Endothelial cell of umbilical vein (primary cell): ENCODE data around the gene ABHD11. TPM values are rescaled to one million over a fixed set of nuclear protein-coding genes. Genes with fewer than 3 reads are reported as not detected.
A peak's percentile ranks its signal among the peaks of the same experiment; 100 is the strongest.

Experiments
- BruUV-seq: library from RNA; stranded (reverse); fragments of 400-500 nt; replicated peaks from 2 replicates; lab custom pipeline; 2021; lab: Mats Ljungman, UMichigan
- CTCF ChIA-PET: fragments of 300-600, 350-600 bp; sonication (Branson Sonifier 250); formaldehyde crosslinking; loops from one replicate; lab custom pipeline; 2021; ENCODE audit warnings: antibody characterized with exemption, inconsistent platforms; lab: Charles Lee
- POLR2A ChIA-PET: fragments of 300-600, 350-600 bp; sonication (Branson Sonifier 250); formaldehyde crosslinking; loops from one replicate; lab custom pipeline; 2021; ENCODE audit warnings: antibody characterized with exemption, inconsistent platforms; lab: Charles Lee
- DNase-seq: peaks from one replicate; pipeline ENCODE4 v3.0.0-alpha.2; 2011; ENCODE audit warnings: low read depth, low spot score
- FAIRE-seq: peaks from 2 replicates; lab custom pipeline; 2011; peaks lifted over from hg19 to GRCh38; lab: Jason Lieb, UNC
- H2AFZ ChIP-seq: 2 replicates; pipeline ENCODE4 v1.6.0; 2012; ENCODE audit warnings: low read depth, low read length, control low read depth, inconsistent platforms
- H3K27ac ChIP-seq: 2 replicates; pipeline ENCODE4 v1.5.1; 2011; ENCODE audit warnings: low read depth, mild to moderate bottlenecking, control low read depth, low read length, moderate library complexity; ENCODE audit not compliant: insufficient read depth
- H3K27me3 ChIP-seq, 2 experiments: 2 replicates each; pipeline versions ENCODE4 v1.6.0 to v1.6.1; 2011; ENCODE audit warnings: low read length in 2 of 2, mixed read lengths in 1 of 2; ENCODE audit not compliant: control insufficient read depth in 2 of 2, insufficient read depth in 2 of 2
- H3K36me3 ChIP-seq, 2 experiments: 2 replicates in 1 of 2; 3 replicates in 1 of 2; pipeline ENCODE4 v1.5.1; 2011; ENCODE audit warnings: low read length in 2 of 2, mild to moderate bottlenecking in 1 of 2, moderate library complexity in 1 of 2; ENCODE audit not compliant: control insufficient read depth in 2 of 2, insufficient read depth in 2 of 2; ENCODE audit errors: extremely low read depth in 1 of 2
- H3K4me1 ChIP-seq: 3 replicates; pipeline ENCODE4 v1.5.1; 2011; ENCODE audit warnings: mild to moderate bottlenecking, low read length; ENCODE audit not compliant: control insufficient read depth, insufficient read depth; ENCODE audit errors: extremely low read depth
- H3K4me2 ChIP-seq: 2 replicates; pipeline ENCODE4 v1.6.1; 2011; ENCODE audit warnings: low read length, control low read depth, mixed read lengths; ENCODE audit not compliant: insufficient read depth
- H3K4me3 ChIP-seq, 3 experiments: fragments of 200-600 bp in 1 of 3; sonication (generic), shearing (Covaris generic) in 1 of 3; replicated peaks in 1 of 3; 2 replicates each; pipeline ENCODE4 v1.5.1; 2011 to 2016; ENCODE audit warnings: control low read depth in 3 of 3, low read length in 3 of 3, mild to moderate bottlenecking in 2 of 3, inconsistent platforms in 1 of 3, low read depth in 1 of 3, moderate library complexity in 1 of 3; ENCODE audit not compliant: insufficient read depth in 1 of 3
- H3K79me2 ChIP-seq: 2 replicates; pipeline ENCODE4 v1.6.0; 2012; ENCODE audit warnings: low read length, inconsistent platforms; ENCODE audit not compliant: control insufficient read depth, insufficient read depth
- H3K9ac ChIP-seq: replicated peaks from 2 replicates; pipeline ENCODE3; 2011; ENCODE audit warnings: low read length, control low read depth; ENCODE audit not compliant: insufficient read depth; ENCODE audit errors: extremely low read depth
- H3K9me1 ChIP-seq: replicated peaks from 3 replicates; pipeline ENCODE4 v1.6.0; 2011; ENCODE audit warnings: mild to moderate bottlenecking, low read length; ENCODE audit not compliant: control insufficient read depth, insufficient read depth; ENCODE audit errors: extremely low read depth
- H3K9me3 ChIP-seq: replicated peaks from 2 replicates; pipeline ENCODE4 v1.5.1; 2012; ENCODE audit warnings: low read length, inconsistent platforms; ENCODE audit not compliant: control insufficient read depth, insufficient read depth
- H4K20me1 ChIP-seq: replicated peaks from 2 replicates; pipeline ENCODE3; 2011; ENCODE audit warnings: mild to moderate bottlenecking, low read length; ENCODE audit not compliant: control insufficient read depth, insufficient read depth; ENCODE audit errors: extremely low read depth
- EZH2 ChIP-seq: IDR thresholded peaks from 2 replicates; pipeline ENCODE4 v1.6.1; 2012; ENCODE audit warnings: borderline replicate concordance, low read depth, mild to moderate bottlenecking, moderate library complexity, low read length, inconsistent platforms; ENCODE audit not compliant: severe bottlenecking
- FOS ChIP-seq: IDR thresholded peaks from 2 replicates; pipeline ENCODE4 v1.6.1; 2011; ENCODE audit warnings: mild to moderate bottlenecking, low read length, moderate library complexity, borderline replicate concordance; ENCODE audit not compliant: insufficient read depth
- GATA2 ChIP-seq: IDR thresholded peaks from 2 replicates; pipeline ENCODE4 v1.7.0; 2011; ENCODE audit warnings: low read depth, mild to moderate bottlenecking, moderate library complexity, mixed read lengths, low read length; ENCODE audit not compliant: insufficient read length, insufficient read depth
- JUN ChIP-seq: IDR thresholded peaks from 2 replicates; pipeline ENCODE4 v1.6.1; 2011; ENCODE audit warnings: borderline replicate concordance, low read depth; ENCODE audit not compliant: insufficient read length, insufficient read depth
- MYC ChIP-seq: IDR thresholded peaks from one replicate; pipeline ENCODE4 v1.6.1; 2011; ENCODE audit warnings: mild to moderate bottlenecking, low read depth, low read length
- POLR2A ChIP-seq: IDR thresholded peaks from 2 replicates; pipeline ENCODE4 v1.6.1; 2012; ENCODE audit warnings: low read depth, mild to moderate bottlenecking, control low read depth, low read length
- POLR2AphosphoS5 ChIP-seq: IDR thresholded peaks from 2 replicates; pipeline ENCODE4 v1.6.1; 2012; ENCODE audit warnings: low read depth, mild to moderate bottlenecking, control low read depth, low read length, moderate library complexity; ENCODE audit not compliant: insufficient read depth
- dilution Hi-C: fragments of 300-500 bp; cut with MboI; formaldehyde crosslinking; loops from one replicate; pipeline ENCODE4 v1.15.0; 2019; ENCODE audit warnings: low sequenced_read_pairs; ENCODE audit not compliant: extremely low pct_ligation_motif_present
- intact Hi-C: fragments of 100-400 bp; cut with micrococcal nuclease; formaldehyde crosslinking; loops from one replicate; pipeline ENCODE4 v1.10.0; 2022
- polyA plus RNA-seq, 4 experiments: library from polyadenylated mRNA; depleted of rRNA in 3 of 4; stranded (reverse) in 3 of 4; unstranded in 1 of 4; fragments of >200 nt; gene quantifications; 2 replicates each; pipeline versions ENCODE4 v1.2.1 to v1.2.3, GENCODE V29; 2011 to 2012; ENCODE audit warnings: missing spikeins in 1 of 4
- total RNA-seq: library from RNA; stranded (reverse); gene quantifications from 2 replicates; pipeline ENCODE4 v1.2.3, GENCODE V29; 2021
- TF ChIP-seq, protein P1 (sequence below), 2 donors: IDR thresholded peaks; 1 replicate in 1 of 2; 2 replicates in 1 of 2; pipeline ENCODE4 v1.5.1; 2011; ENCODE audit warnings: low read length in 2 of 2, mild to moderate bottlenecking in 2 of 2, moderate library complexity in 2 of 2, control low read depth in 1 of 2, inconsistent platforms in 1 of 2, low read depth in 1 of 2; ENCODE audit not compliant: insufficient read depth in 1 of 2; ENCODE audit errors: extremely low read depth in 1 of 2
- TF ChIP-seq, protein P2 (sequence below): IDR thresholded peaks from 2 replicates; pipeline ENCODE4 v1.6.1; 2011; ENCODE audit not compliant: insufficient read depth, insufficient read length

The ABHD11 gene
- total and polyA plus RNA-seq, 2 donors (not counting 3 experiments of a cell fraction or from before 2014, with no cell fraction given) = 13.3 to 18.4 TPM

DNA sequence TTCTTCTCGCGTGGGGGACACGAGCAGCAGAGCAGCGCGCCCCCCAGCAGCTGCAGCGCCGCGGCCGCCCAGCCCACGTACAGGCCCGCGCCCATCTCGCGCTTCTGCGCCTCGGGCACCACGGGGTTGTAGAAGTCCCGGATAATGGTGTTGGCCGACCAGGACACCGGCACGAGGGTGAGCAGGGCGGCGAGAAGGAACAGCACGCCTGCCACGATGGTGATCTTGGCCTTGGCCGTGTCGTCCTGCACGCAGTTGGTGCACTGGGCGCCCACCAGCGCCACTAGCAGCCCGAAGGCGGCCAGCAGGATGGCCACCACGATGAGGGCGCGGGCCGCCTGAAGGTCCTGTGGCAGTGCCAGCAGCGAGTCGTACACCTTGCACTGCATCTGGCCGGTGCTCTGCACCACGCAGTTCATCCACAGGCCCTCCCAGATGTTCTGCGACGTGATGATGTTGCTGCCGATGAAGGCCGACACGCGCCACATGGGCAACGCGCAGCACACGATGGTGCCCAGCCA, 30.9 kb upstream of the ABHD11 start:
- Histone ChIP-seq H3K4me2 (no peak overlapping the region), H3K9me1 (no peaks in the 10 kb centered on the region), H3K9me3 (no peaks in the 10 kb centered on the region), H3K36me3 (no peaks in the 10 kb centered on the region), H3K27ac (no peak overlapping the region), H3K4me1 (peaks cover 14% of the 10 kb centered on the region), H3K27me3 (peaks cover 5% of the 10 kb centered on the region in 2 experiments), H3K9ac (no peak overlapping the region), H3K79me2 (no peaks in the 10 kb centered on the region), H2AFZ (peak overlapping the region; percentile 10), H3K4me3 (no peak overlapping the region), H4K20me1 (no peaks in the 10 kb centered on the region)
- intact Hi-C loops = no loop called here
- no TSS peak for BruUV-seq
- CTCF ChIA-PET = no interaction called here
- FAIRE-seq (no peak), DNase-seq (no peak)
- TF ChIP-seq POLR2A (no peak), EZH2 (no peak), POLR2AphosphoS5 (no peak), MYC (no peak), JUN (no peak), GATA2 (no peak), FOS (no peak)
- TF ChIP-seq, protein P1, sequence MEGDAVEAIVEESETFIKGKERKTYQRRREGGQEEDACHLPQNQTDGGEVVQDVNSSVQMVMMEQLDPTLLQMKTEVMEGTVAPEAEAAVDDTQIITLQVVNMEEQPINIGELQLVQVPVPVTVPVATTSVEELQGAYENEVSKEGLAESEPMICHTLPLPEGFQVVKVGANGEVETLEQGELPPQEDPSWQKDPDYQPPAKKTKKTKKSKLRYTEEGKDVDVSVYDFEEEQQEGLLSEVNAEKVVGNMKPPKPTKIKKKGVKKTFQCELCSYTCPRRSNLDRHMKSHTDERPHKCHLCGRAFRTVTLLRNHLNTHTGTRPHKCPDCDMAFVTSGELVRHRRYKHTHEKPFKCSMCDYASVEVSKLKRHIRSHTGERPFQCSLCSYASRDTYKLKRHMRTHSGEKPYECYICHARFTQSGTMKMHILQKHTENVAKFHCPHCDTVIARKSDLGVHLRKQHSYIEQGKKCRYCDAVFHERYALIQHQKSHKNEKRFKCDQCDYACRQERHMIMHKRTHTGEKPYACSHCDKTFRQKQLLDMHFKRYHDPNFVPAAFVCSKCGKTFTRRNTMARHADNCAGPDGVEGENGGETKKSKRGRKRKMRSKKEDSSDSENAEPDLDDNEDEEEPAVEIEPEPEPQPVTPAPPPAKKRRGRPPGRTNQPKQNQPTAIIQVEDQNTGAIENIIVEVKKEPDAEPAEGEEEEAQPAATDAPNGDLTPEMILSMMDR (IDR thresholded peaks at IDR 0.05; ENCODE audit: extremely low read depth in 1 of 2, insufficient read depth in 1 of 2, low read depth in 1 of 2, low read length in 2 of 2) = no peak
- TF ChIP-seq, protein P2, sequence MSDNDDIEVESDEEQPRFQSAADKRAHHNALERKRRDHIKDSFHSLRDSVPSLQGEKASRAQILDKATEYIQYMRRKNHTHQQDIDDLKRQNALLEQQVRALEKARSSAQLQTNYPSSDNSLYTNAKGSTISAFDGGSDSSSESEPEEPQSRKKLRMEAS = no peak
- POLR2A ChIA-PET = no interaction called here
- dilution Hi-C loops = no loop called here
